T follicular helper cell (primary cell): ENCODE results near the gene PTPRN2.

Experiments
- DNase-seq: peaks from one replicate; pipeline ENCODE4 v3.0.0-alpha.2; 2020; ENCODE audit warnings: low read depth

Gene PTPRN2

GRCh38 chr7:158085741-158086695 is 501.6 kb downstream of the PTPRN2 start:
- DNase-seq: no peak

GRCh38 chr7:158084555-158084954 is 503.1 kb downstream of the PTPRN2 start:
- DNase-seq: no peak

GRCh38 chr7:158083526-158084310 is 503.9 kb downstream of the PTPRN2 start:
- DNase-seq: no peak

- DNase-seq: no peak
These were observed 504.9 kb downstream of the PTPRN2 start for GRCh38 chr7:158082761-158083160.

DNA sequence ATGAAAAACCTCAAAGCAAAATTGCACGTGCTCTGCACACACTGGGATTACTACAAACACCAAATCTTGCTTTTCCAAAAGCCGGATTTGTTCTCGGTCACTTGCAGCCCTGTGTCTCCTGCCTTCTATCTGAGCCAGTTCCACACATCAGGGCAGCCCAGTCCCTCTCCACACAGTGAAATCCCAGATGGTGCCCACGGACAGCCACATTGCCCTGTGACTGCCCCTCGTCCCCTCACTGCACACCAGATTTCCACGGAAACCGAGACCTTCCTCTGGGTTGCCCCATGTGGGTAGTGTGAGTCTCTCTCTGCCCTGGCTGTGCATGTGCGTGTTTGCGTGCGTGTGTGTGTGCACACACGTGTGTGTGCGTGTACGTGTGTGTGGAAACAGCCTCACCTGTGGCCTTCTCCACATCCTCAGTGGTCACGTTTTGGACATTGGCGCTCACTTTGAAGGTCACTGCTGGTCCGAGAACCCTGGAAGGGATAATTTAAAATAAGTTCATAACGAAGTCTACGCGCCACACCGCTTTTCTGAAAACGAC is 506.7 kb downstream of the PTPRN2 start:
- DNase-seq: no peak

DNA sequence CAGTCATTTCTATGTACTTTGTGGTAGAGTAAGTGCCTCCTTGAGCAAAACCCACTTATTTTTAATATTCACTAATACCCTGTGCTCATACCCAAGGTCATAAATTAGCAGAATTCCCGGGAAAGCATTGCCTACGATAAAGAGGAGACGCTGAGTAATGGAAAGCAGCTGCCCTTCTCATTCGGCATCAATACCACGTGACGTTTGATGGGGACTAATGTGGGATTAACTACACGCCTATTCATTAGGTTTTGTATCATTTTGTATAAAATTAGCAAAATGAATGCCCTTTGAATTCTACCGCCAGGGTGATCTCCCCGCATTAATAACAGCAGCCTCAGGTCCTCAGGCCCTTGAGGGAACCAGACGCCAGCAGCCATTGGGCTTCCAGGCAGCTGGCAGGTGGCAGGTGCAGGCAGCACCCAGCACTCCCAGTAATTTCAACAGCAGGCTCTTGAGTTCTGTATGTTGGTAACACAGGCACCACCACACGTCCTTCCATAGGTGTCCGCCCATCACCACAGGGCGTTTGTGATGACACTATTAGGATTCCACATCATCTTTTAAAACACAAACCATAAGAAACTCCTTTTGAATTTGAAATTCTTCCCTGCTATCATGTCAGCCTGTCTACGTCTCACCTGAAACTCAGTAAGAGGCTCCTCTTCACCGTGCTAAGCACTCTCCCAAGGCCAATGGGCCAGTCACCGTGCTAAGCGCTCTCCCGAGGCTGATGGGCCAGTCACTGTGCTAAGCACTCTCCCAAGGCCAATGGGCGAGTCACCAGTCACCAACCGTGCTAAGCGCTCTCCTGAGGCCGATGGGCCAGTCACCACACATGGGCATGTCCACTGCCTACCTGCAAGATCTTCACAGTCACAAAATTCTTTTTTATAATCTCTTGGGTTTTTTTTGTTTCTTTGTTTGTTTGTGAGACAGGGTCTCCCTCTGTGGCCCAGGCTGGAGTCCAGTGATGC is 509.4 kb downstream of the PTPRN2 start:
- no peak for DNase-seq

DNA sequence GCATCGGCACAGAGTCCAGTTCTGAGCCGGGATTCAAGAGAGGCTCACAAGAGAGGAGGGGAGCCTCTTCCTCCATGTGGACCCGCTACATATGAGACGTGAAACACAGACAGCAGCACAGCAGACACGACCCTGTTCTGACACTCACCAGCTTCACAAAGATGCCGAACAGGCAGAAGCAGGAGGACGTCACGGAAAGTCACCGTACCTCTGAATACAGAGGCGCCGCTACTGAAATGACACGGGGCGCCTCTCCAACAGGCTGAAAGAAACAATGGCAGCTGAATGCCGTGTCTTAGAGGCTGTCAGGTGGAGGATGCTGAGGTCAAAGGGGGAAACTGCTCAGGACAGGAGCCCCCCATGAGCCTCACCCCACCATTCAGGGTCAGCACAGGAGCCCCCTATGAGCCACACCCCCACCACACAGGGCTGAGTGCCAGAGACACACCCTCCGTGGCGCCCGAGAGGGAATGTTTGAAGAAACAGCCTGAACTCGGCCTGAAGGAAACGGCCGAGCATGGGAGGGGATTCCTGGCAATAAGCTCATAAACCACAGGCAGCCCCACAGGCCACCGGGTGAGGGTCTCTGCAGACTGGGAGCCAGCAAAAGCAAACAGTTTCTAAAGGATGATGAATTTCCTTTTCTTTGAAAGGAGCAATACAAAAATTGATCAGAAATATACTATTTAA is 510.3 kb downstream of the PTPRN2 start:
- no peak for DNase-seq

- DNase-seq: no peak
These were observed 511.0 kb downstream of the PTPRN2 start for GRCh38 chr7:158076656-158077055.

- DNase-seq: no peak
These were observed 511.4 kb downstream of the PTPRN2 start for GRCh38 chr7:158076215-158076614.

DNA sequence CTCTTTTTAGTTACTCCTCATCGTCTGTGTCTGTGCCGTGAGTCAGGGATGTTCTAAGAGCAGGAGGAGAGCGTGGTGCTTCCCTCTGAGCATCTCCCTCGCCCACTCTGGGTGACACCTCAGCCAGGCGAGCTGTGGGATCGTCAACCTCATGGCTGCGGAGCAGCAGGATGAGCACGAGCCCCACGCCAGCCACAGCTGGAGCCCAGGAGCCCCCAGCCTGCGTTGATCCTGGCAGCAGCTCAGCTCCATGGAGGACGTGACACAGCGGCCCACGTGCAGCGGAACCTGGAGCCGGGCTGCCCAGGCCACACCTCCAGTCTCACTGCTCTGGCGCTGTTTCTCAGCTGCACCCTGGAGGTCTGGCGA is 512.0 kb downstream of the PTPRN2 start:
- no peak for DNase-seq

DNA sequence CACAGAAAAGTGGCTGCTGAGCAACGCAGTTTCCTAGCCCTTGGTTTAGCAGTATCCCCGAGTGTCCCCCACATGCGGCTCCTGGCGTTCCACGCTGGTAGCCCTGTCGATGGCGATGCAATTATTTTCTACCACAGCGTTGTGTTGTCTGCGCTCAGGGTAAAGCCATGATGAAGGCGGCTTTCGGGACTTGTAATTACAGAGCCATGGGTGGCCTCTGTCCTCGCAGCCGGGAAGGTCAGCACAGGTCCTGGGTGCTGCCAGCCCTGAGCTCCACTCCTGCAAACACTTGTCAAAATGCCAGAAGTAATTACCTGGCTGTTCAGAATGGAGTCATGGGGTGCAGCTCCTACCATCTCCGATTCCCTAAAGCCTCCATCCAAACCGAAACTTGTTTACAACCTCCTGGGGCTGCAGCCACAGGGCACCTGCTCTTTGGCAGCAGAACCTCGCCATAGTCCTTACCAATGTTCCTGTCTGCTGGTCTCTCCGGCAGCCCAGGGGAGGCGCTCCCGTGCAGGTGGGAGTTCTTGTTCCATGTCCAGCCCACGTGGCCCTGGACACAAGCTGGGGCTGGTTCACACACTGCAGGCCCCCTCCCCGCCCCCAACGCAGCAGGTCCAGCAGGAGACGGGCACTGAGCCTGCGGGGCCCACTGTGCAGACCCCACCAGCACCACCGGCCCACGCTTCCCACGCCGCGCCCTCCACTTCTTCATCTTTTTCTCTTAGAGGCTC is 512.6 kb downstream of the PTPRN2 start:
- no peak for DNase-seq

DNA sequence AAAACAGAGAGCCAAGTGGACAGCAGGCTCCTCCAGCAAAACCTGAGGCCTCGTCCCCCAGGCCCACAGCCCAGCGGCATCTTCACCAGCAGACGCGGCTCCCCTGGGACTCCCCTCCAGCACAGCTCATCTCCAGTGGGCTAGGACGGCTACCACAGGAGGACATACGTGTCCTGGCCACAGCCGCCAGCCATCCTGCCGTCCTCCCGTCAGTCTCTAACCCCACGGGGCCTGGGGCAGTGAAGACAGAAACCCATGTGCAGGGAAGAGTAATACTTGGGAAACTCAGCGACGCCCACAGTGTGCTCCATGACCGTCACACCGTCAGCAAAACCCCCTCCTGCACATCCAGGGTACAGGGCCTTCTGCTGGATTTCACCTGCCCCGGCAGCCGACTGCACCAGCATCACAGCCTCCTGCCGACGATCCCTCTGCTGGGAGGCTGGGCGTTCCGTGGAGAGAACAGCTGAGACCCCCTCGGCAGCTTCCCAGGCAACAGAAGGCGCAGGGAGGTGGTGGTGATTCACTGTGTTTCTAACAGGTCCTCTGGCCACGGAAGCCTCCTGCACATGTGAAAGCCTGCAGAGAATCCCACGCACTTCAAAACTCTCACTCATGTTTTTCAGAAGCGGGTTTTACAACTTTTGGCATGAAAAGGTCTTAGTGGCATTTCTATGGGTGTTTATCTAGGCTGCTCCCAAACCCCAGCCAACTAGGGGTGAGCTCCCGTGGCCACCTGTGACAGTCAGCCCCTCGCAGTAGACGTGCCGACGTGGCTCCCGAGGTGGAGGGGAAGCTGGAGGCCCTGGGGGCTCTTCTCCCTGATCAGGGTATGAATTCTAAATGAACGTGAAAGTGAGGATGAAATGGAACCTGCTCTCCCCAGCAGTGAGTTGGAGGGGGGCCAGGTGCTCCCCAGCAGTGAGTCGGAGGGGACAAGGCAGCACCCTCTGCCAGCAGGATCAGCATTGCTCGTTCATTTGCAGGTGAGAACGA is 513.5 kb downstream of the PTPRN2 start:
- no peak for DNase-seq

DNA sequence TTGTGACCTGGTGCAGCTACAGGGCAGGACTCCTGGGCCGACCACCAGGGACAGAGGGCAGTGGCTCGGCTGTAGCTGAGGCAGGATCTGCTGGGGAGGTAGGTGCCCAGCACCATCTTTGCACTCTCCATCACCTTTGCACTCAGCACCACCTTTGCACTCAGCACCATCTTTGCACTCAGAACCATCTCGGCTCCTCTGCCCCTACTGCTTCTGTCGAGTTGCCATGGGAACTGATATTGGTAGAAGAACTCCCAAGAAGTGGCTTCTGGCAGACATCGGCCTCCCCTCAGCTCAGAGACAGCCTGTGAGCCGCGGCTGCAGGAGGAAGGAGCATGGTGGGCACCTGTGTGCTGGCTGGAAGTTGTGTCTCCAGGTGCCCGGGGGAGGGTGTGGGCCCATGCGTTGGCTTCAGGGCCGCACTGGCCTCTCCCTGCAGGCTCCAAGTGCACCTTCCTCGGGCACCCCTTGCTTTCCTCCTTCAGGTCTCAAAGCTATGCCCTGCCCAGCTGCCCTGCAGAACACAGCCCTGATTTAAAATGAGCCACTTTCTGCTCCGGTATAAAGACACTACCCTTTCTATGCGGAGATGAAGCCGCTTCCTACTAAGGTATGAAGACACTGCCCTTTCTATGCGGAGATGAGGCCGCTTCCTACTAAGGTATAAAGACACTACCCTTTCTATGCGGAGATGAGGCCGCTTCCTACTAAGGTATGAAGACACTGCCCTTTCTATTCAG is 514.5 kb downstream of the PTPRN2 start:
- no peak for DNase-seq

- no peak for DNase-seq
These were observed 517.3 kb downstream of the PTPRN2 start for GRCh38 chr7:158070222-158070920.

DNA sequence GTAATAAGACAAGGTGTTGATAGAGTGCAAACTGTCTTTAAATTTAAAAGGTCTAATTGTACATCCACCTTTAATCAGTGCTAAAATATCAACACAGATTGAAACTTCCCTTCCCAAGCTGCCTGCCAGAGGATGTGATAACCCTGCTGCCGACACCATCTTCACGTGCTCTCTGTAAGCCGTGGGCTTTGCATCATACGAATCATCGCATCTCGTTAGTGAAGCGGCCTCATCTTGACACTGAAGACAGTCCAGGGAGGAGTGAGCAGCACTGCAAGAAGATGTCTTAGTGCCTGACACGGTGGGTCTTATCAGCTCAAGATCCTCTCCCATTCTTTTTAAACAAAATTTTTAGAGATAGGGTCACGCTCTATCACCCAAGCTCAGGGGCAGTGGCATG is 518.8 kb downstream of the PTPRN2 start:
- no peak for DNase-seq

DNA sequence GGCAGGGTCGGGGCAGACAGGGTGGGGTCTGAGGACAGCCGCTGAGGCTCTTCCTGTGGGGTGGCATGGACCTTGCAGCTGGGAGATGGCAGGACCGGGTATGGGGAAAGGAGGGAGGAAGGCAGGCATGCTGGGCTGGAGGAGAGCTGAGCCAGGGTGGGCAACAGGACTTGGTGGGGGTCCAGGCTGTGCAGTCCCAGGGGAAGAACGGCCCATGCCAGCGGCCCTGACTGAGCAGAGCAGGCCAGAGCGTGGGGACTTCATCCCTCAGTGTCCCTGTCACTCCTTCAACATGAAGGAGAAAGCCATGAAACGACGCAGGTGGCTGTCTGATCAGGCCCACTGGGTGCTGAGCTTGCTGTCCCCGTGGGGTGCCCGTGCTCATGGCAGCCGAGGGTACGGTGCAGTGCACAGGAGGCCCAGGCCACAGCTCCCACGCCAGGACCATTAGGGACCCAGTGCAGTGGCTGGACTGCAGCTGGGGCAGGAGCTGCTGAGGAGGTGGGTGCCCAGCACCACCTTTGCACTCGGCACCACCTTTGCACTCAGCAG is 519.6 kb downstream of the PTPRN2 start:
- DNase-seq: no peak

GRCh38 chr7:158067219-158067930 is 520.2 kb downstream of the PTPRN2 start:
- DNase-seq: no peak
